Gastroesophageal sphincter (tissue), 4 donors: ENCODE results near the gene MAML2. TPM values are rescaled to one million over a fixed set of nuclear protein-coding genes. Genes with fewer than 3 reads are reported as not detected.
"Not testable (repeated sequence)": the region's sequence is repeated elsewhere in the genome, so short reads cannot be mapped to it uniquely, and the experiment has no call there.

Experiments used
- ATAC-seq: fragments of 150-250 bp; one replicate; pipeline ENCODE4 v1.9.1; 2016; ENCODE audit warnings: mild to moderate bottlenecking, moderate library complexity
- H3K27ac ChIP-seq, 4 donors: fragments of 200-600 bp; sonication (generic) in 3 of 4; 1 replicate in 3 of 4; 2 replicates in 1 of 4; pipeline ENCODE4 v1.5.1; 2016 to 2019
- H3K27me3 ChIP-seq: fragments of 200-600 bp; sonication (generic); one replicate; pipeline ENCODE4 v1.5.1; 2019
- H3K36me3 ChIP-seq, 2 donors: fragments of 200-600 bp; sonication (generic); one replicate each; pipeline ENCODE4 v1.5.1; 2019; ENCODE audit warnings: control low read depth in 1 of 2
- H3K4me1 ChIP-seq, 3 donors: fragments of 200-600 bp; sonication (generic); 1 replicate in 2 of 3; 2 replicates in 1 of 3; pipeline ENCODE4 v1.5.1; 2016 to 2019; ENCODE audit warnings: control low read depth in 2 of 3
- H3K4me3 ChIP-seq, 2 donors: fragments of 200-600 bp; sonication (generic); one replicate each; pipeline ENCODE4 v1.5.1; 2019; ENCODE audit warnings: mild to moderate bottlenecking in 1 of 2, moderate library complexity in 1 of 2
- H3K9me3 ChIP-seq, 3 donors: fragments of 200-600 bp; sonication (generic); one replicate each; pipeline ENCODE4 v1.5.1; 2017 to 2019; ENCODE audit warnings: control low read depth in 2 of 3
- EP300 ChIP-seq: sonication (generic); formaldehyde crosslinking; IDR thresholded peaks from one replicate; pipeline ENCODE4 v1.6.1; 2017; ENCODE audit warnings: antibody characterized with exemption, mild to moderate bottlenecking
- POLR2A ChIP-seq, 2 donors: fragments of 450-650 bp; IDR thresholded peaks; one replicate each; pipeline ENCODE4 v1.6.1; 2017; ENCODE audit warnings: antibody characterized with exemption in 2 of 2, mild to moderate bottlenecking in 2 of 2, moderate library complexity in 1 of 2
- POLR2AphosphoS5 ChIP-seq: sonication (generic); formaldehyde crosslinking; IDR thresholded peaks from one replicate; pipeline ENCODE4 v1.6.1; 2017; ENCODE audit warnings: antibody characterized with exemption
- WGBS, 2 donors: methylation state at CpG; one replicate each; pipeline ENCODE4 v1.1.5; 2018; ENCODE audit warnings: low coverage in 1 of 2; 5-methylcytosine and 5-hydroxymethylcytosine counted together
- total RNA-seq, 4 donors: library from RNA; depleted of rRNA; stranded (reverse); fragments of >200 nt; gene quantifications; one replicate each; pipeline ENCODE4 v1.1.0, GENCODE V29; 2016
- TF ChIP-seq, protein P1 (sequence below), 4 experiments: fragments of 200-600 bp in 2 of 4; fragments of 450-650 bp in 2 of 4; sonication (generic) in 1 of 4; IDR thresholded peaks; one replicate each; pipeline ENCODE4 v1.5.1; 2017 to 2019; ENCODE audit warnings: antibody characterized with exemption in 4 of 4, mild to moderate bottlenecking in 2 of 4, moderate library complexity in 2 of 4

MAML2 gene
- total RNA-seq, 4 donors from 2014 or later = 15.8 to 31.8 (median 23.7) TPM

DNA sequence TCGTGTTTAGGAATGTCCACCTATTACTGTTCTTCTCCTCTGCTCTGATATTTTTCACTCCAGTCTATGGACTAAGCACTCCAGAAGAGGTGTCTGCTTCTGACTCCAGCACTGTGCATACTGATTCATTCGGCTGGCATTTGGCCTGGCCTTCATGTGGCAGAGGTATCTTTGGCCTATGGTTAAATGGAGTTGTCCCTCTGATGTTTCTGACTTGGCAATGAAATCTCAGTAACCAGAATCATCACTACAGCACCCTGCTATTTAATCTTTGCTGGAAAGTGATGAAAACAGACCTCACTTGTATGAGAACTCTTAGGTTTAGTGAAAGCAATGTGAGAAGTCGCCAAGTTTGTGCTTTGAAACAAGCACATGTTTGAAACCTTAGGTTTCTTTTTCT lies 155.2 kb downstream of the MAML2 start:
- peak; percentile 57 for ATAC-seq
- Histone ChIP-seq H3K9me3 (no peaks in the 10 kb centered on the region), H3K27me3 (no peaks in the 10 kb centered on the region), H3K4me3 (no peak overlapping the region), H3K4me1 (peaks cover 0 to 18% (median 14%) of the 10 kb centered on the region in 3 donors), H3K36me3 (no peaks in the 10 kb centered on the region), H3K27ac (peak overlapping the region; percentile 5 to 41 (median 22))
- 40 to 50% methylated on average over 3 of the region's 3 CpGs for WGBS, 2 donors
- peak; percentile 29 for TF ChIP-seq POLR2AphosphoS5
- TF ChIP-seq, protein P1, sequence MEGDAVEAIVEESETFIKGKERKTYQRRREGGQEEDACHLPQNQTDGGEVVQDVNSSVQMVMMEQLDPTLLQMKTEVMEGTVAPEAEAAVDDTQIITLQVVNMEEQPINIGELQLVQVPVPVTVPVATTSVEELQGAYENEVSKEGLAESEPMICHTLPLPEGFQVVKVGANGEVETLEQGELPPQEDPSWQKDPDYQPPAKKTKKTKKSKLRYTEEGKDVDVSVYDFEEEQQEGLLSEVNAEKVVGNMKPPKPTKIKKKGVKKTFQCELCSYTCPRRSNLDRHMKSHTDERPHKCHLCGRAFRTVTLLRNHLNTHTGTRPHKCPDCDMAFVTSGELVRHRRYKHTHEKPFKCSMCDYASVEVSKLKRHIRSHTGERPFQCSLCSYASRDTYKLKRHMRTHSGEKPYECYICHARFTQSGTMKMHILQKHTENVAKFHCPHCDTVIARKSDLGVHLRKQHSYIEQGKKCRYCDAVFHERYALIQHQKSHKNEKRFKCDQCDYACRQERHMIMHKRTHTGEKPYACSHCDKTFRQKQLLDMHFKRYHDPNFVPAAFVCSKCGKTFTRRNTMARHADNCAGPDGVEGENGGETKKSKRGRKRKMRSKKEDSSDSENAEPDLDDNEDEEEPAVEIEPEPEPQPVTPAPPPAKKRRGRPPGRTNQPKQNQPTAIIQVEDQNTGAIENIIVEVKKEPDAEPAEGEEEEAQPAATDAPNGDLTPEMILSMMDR (IDR thresholded peaks at IDR 0.05) = no peak

DNA sequence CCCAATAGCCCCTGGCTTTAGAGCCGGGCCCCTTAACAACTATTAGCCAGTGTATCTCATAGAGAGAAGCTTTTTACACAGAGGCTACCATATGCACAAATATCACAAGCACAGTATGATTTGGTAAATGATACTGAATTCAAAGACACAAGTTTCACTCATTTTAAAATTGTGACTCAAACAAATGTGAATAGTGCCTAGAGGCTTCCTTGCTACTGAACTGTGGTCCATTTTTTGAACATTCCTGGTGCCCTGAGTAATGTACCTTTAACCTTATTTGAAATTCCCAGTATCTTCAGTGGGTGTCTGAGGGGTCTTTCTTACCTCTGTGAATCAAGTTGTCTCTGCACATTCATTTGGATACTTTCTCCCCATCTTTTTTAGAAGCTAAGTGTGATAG lies 156.2 kb downstream of the MAML2 start:
- WGBS, 2 donors = 92 to 100% methylated on average over 1 of the region's 1 CpG
- H3K27ac ChIP-seq = no peak overlapping the region
- H3K4me1 ChIP-seq = peaks cover 0 to 18% (median 14%) of the 10 kb centered on the region in 3 donors
- TF ChIP-seq POLR2AphosphoS5 (no peak), POLR2A (IDR thresholded peaks at IDR 0.05) (no peak), EP300 (no peak)
- TF ChIP-seq, protein P1 (IDR thresholded peaks at IDR 0.05) = no peak
- no peak for ATAC-seq
- no peak overlapping the region for H3K4me3 ChIP-seq
- no peaks in the 10 kb centered on the region for H3K36me3 ChIP-seq
- H3K27me3 ChIP-seq = no peaks in the 10 kb centered on the region
- H3K9me3 ChIP-seq = no peaks in the 10 kb centered on the region

DNA sequence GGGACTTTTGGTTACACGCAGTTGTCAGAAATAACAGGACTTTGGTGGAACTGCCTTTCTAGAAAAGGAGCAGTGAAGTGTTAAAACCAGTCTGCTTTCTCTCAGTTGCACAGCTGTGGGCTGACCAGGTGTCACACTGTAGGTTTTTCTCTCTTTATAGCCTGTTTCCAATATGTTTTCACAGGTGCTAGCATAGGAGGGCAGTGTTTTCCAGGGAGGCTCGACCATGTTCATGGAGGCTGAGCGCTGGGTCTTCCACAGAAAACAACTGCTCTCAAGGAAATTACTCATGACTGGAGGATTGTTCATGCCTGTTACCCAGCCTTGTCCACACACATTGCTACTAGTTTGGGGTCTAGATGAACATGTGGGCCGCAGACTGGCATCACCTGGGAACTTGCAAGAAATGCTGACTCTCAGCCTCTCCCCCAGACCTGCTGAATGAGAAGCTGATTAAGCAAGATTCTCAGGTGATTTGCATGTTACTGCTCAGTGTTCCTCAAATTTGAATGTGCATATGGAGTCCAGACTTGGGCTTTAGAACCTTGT lies 157.7 kb downstream of the MAML2 start:
- WGBS, 2 donors = 50 to 100% methylated on average over 1 to 2 of the region's 4 CpGs
- H3K9me3 ChIP-seq = no peaks in the 10 kb centered on the region
- TF ChIP-seq POLR2AphosphoS5 (no peak), EP300 (no peak), POLR2A (IDR thresholded peaks at IDR 0.05) (no peak)
- TF ChIP-seq, protein P1 (IDR thresholded peaks at IDR 0.05) = no peak
- peaks cover 0 to 20% (median 14%) of the 10 kb centered on the region in 3 donors for H3K4me1 ChIP-seq
- no peak overlapping the region for H3K27ac ChIP-seq
- H3K27me3 ChIP-seq = no peaks in the 10 kb centered on the region
- ATAC-seq = no peak
- H3K4me3 ChIP-seq = no peak overlapping the region
- H3K36me3 ChIP-seq = no peaks in the 10 kb centered on the region

DNA sequence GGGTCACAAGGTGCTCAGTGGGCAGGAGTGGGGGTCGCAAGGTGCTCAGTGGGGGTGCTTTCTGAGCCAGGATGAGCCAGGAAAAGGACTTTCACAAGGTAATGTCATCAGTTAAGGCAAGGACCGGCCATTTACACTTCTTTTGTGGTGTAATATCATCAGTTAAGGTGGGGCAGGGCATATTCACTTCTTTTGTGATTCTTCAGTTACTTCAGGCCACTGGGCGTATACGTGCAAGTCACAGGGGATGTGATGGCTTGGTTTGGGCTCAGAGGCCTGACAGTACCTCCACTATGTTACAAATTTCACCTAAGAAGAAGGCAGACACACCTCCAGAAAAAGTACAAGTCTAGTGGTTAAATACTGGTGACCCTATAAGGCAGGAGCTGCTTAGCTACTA lies 162.1 kb downstream of the MAML2 start:
- not testable (repeated sequence) for ATAC-seq, H3K4me3 ChIP-seq, H3K4me1 ChIP-seq, H3K27ac ChIP-seq, H3K9me3 ChIP-seq, H3K27me3 ChIP-seq, H3K36me3 ChIP-seq
- WGBS, 2 donors = 87% methylated on average over 3 of the region's 4 CpGs; no CpG with 5 or more reads in 1 of the 2 donors

DNA sequence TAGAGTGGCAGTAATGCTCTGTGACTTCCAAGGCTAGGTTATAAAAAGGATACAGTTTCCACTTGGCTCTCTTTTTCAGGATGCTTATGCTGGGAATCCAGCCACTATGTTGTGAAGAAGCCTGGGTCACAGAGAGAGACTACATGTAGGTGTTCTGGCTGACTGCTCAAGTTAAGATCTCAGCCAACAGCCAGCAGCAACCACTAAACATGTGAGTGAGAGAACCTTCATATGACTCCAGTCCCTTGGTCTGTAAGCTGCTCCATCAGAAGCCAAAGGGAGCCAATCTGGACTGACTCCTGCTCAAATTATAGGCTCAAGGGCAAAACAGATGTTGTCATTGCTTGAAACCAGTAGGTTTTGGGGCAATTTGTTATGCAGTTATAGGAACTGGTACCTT lies 162.7 kb downstream of the MAML2 start:
- TF ChIP-seq EP300 (no peak), POLR2A (IDR thresholded peaks at IDR 0.05) (no peak), POLR2AphosphoS5 (no peak)
- TF ChIP-seq, protein P1 (IDR thresholded peaks at IDR 0.05) = no peak
- Histone ChIP-seq H3K4me3 (no peak overlapping the region), H3K27ac (no peak overlapping the region), H3K4me1 (peaks cover 0 to 4% (median 0%) of the 10 kb centered on the region in 3 donors), H3K36me3 (no peaks in the 10 kb centered on the region), H3K9me3 (no peaks in the 10 kb centered on the region), H3K27me3 (no peaks in the 10 kb centered on the region)
- ATAC-seq = no peak
